Measurements from ENCODE around the gene PHF2. TPM values are rescaled to one million over a fixed set of nuclear protein-coding genes. Genes with fewer than 3 reads are reported as not detected.

The PHF2 gene
- total RNA-seq, 1 donor from 2014 or later, result 12.1 TPM

DNA sequence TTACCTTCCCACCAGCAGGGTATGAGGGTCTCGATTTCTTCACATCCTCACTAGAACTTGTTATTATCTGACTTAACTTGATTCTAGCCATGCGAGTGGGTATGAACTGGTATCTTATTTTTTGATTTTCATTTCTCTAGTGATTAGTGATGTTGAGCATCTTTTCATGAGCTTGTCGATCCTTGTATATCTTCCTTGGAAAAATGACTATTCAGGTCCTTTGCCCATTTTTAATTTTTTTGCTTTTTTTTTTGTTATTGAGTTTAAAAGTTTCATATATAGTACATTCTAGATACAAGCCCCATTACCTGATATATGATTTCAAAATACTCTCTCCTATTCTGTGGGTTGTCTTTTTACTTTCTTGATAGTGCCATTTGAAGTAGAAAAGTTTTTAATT lies 61.5 kb downstream of the PHF2 start:
- Mint-ChIP-seq H3K36me3 (ENCODE audit: low read depth, unreplicated experiment) (peaks cover 31% of the 10 kb centered on the region), H3K27ac (ENCODE audit: unreplicated experiment) (no peak overlapping the region), H3K27me3 (ENCODE audit: low read depth, unreplicated experiment) (no peaks in the 10 kb centered on the region), H3K4me1 (ENCODE audit: low read depth, unreplicated experiment) (peaks cover 1% of the 10 kb centered on the region), H3K9me3 (ENCODE audit: unreplicated experiment) (peaks cover 10% of the 10 kb centered on the region), H3K4me3 (ENCODE audit: unreplicated experiment) (no peak overlapping the region)
- no peak for DNase-seq (ENCODE audit: low read depth)
- Histone ChIP-seq H3K27me3 (ENCODE audit: insufficient read depth, low read length) (no peaks in the 10 kb centered on the region), H3K9ac (ENCODE audit: low read length) (no peak overlapping the region), H3K4me1 (ENCODE audit: insufficient read depth, low read length) (peaks cover under 1% of the 10 kb centered on the region), H3K79me2 (ENCODE audit: insufficient read depth, low read length) (no peaks in the 10 kb centered on the region), H3K36me3 (ENCODE audit: insufficient read depth, low read length) (peaks cover 3% of the 10 kb centered on the region), H3K27ac (ENCODE audit: low read depth, low read length) (no peak overlapping the region), H2AFZ (ENCODE audit: low read depth, low read length) (no peak overlapping the region), H3K4me3 (ENCODE audit: insufficient read depth, low read depth, low read length) (no peak overlapping the region), H3K9me3 (ENCODE audit: insufficient read depth, low read depth, low read length) (peaks cover 3% of the 10 kb centered on the region), H4K20me1 (ENCODE audit: insufficient read depth, low read length) (peaks cover 8% of the 10 kb centered on the region), H3K4me2 (ENCODE audit: low read length) (no peak overlapping the region)
- TF ChIP-seq EZH2 (IDR thresholded peaks at IDR 0.05; ENCODE audit: insufficient read depth, low read length), result no peak
- TF ChIP-seq, protein P1, sequence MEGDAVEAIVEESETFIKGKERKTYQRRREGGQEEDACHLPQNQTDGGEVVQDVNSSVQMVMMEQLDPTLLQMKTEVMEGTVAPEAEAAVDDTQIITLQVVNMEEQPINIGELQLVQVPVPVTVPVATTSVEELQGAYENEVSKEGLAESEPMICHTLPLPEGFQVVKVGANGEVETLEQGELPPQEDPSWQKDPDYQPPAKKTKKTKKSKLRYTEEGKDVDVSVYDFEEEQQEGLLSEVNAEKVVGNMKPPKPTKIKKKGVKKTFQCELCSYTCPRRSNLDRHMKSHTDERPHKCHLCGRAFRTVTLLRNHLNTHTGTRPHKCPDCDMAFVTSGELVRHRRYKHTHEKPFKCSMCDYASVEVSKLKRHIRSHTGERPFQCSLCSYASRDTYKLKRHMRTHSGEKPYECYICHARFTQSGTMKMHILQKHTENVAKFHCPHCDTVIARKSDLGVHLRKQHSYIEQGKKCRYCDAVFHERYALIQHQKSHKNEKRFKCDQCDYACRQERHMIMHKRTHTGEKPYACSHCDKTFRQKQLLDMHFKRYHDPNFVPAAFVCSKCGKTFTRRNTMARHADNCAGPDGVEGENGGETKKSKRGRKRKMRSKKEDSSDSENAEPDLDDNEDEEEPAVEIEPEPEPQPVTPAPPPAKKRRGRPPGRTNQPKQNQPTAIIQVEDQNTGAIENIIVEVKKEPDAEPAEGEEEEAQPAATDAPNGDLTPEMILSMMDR (IDR thresholded peaks at IDR 0.05; ENCODE audit: insufficient read depth, low read depth, low read length), result no peak
- FAIRE-seq, result no peak

DNA sequence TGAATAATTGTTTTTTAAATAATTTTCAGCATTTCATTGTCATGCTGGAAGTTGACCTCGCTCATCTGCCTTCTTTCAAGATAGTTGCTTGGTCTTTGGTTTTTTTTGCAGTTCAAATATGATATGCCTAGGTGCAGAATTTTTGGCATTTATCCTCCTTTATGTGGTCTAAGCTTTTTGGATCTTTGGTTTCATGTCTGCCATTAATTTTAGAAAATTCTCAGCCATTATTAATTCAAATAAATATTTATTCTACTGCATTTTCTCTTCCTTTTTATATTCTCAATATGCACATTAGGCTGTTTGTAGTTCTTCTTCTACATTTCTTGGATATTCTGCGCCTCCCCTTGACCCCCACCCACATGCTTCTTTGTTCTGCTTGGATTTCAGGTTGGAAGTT lies 63.6 kb downstream of the PHF2 start:
- Mint-ChIP-seq H3K27ac (ENCODE audit: unreplicated experiment) (no peak overlapping the region), H3K9me3 (ENCODE audit: unreplicated experiment) (peaks cover 10% of the 10 kb centered on the region), H3K36me3 (ENCODE audit: low read depth, unreplicated experiment) (peaks cover 38% of the 10 kb centered on the region), H3K4me3 (ENCODE audit: unreplicated experiment) (no peak overlapping the region), H3K4me1 (ENCODE audit: low read depth, unreplicated experiment) (peaks cover 3% of the 10 kb centered on the region), H3K27me3 (ENCODE audit: low read depth, unreplicated experiment) (no peaks in the 10 kb centered on the region)
- Histone ChIP-seq H3K27me3 (ENCODE audit: insufficient read depth, low read length) (no peaks in the 10 kb centered on the region), H3K4me2 (ENCODE audit: low read length) (no peak overlapping the region), H3K9me3 (ENCODE audit: insufficient read depth, low read depth, low read length) (peaks cover 3% of the 10 kb centered on the region), H4K20me1 (ENCODE audit: insufficient read depth, low read length) (peaks cover 24% of the 10 kb centered on the region), H2AFZ (ENCODE audit: low read depth, low read length) (no peak overlapping the region), H3K9ac (ENCODE audit: low read length) (no peak overlapping the region), H3K36me3 (ENCODE audit: insufficient read depth, low read length) (peaks cover 3% of the 10 kb centered on the region), H3K79me2 (ENCODE audit: insufficient read depth, low read length) (no peaks in the 10 kb centered on the region), H3K4me1 (ENCODE audit: insufficient read depth, low read length) (peaks cover 7% of the 10 kb centered on the region), H3K4me3 (ENCODE audit: insufficient read depth, low read depth, low read length) (no peak overlapping the region), H3K27ac (ENCODE audit: low read depth, low read length) (no peak overlapping the region)
- FAIRE-seq, result no peak
- TF ChIP-seq, protein P1 (IDR thresholded peaks at IDR 0.05; ENCODE audit: insufficient read depth, low read depth, low read length), result no peak
- no peak for TF ChIP-seq EZH2 (IDR thresholded peaks at IDR 0.05; ENCODE audit: insufficient read depth, low read length)
- DNase-seq (ENCODE audit: low read depth), result no peak

DNA sequence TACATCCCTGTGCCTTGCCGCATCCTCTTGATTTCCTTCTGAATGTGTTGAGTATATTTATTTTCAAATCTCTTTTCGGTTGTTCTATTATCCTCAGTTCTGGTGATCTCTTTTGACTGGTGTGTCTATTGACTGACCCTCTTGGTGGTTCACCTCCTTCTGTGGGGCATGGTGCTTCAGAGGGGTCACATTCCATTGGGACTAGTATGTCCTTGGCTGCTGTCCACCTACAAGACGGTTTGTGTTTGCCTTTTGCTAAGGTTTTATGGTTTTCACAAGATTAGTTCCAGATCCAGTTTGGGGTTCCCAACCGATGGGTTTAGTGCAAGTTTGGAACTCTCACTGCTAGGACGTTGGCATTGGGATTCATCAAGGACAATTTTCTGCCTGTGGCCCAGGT lies 66.6 kb downstream of the PHF2 start:
- Histone ChIP-seq H3K36me3 (ENCODE audit: insufficient read depth, low read length) (peaks cover 3% of the 10 kb centered on the region), H3K4me1 (ENCODE audit: insufficient read depth, low read length) (peaks cover 7% of the 10 kb centered on the region), H3K4me2 (ENCODE audit: low read length) (peak overlapping the region; percentile 31), H4K20me1 (ENCODE audit: insufficient read depth, low read length) (peaks cover 25% of the 10 kb centered on the region), H3K9ac (ENCODE audit: low read length) (no peak overlapping the region), H3K79me2 (ENCODE audit: insufficient read depth, low read length) (no peaks in the 10 kb centered on the region), H3K27ac (ENCODE audit: low read depth, low read length) (no peak overlapping the region), H3K9me3 (ENCODE audit: insufficient read depth, low read depth, low read length) (no peaks in the 10 kb centered on the region), H3K27me3 (ENCODE audit: insufficient read depth, low read length) (no peaks in the 10 kb centered on the region), H2AFZ (ENCODE audit: low read depth, low read length) (no peak overlapping the region), H3K4me3 (ENCODE audit: insufficient read depth, low read depth, low read length) (no peak overlapping the region)
- H3K4me1 Mint-ChIP-seq (ENCODE audit: low read depth, unreplicated experiment), result peaks cover 3% of the 10 kb centered on the region
- H3K27me3 Mint-ChIP-seq (ENCODE audit: low read depth, unreplicated experiment), result no peaks in the 10 kb centered on the region
- H3K27ac Mint-ChIP-seq (ENCODE audit: unreplicated experiment), result no peak overlapping the region
- DNase-seq (ENCODE audit: low read depth) (peak; percentile 74), FAIRE-seq (peak; percentile 43)
- peaks cover 17% of the 10 kb centered on the region for H3K36me3 Mint-ChIP-seq (ENCODE audit: low read depth, unreplicated experiment)
- H3K4me3 Mint-ChIP-seq (ENCODE audit: unreplicated experiment), result no peak overlapping the region
- TF ChIP-seq, protein P1 (IDR thresholded peaks at IDR 0.05; ENCODE audit: insufficient read depth, low read depth, low read length), result no peak
- no peak for TF ChIP-seq EZH2 (IDR thresholded peaks at IDR 0.05; ENCODE audit: insufficient read depth, low read length)
- peaks cover 5% of the 10 kb centered on the region for H3K9me3 Mint-ChIP-seq (ENCODE audit: unreplicated experiment)
